SH-SY5Y (cell line): ENCODE results near the gene CEP350.

Source experiments
- GATA2 ChIP-seq: IDR thresholded peaks from 2 replicates; pipeline ENCODE4 v1.6.1; 2011; ENCODE audit warnings: mild to moderate bottlenecking, low read depth, low read length
- GATA3 ChIP-seq: IDR thresholded peaks from 2 replicates; pipeline ENCODE4 v1.6.1; 2011; ENCODE audit warnings: low read depth, mild to moderate bottlenecking, low read length, moderate library complexity

DNA sequence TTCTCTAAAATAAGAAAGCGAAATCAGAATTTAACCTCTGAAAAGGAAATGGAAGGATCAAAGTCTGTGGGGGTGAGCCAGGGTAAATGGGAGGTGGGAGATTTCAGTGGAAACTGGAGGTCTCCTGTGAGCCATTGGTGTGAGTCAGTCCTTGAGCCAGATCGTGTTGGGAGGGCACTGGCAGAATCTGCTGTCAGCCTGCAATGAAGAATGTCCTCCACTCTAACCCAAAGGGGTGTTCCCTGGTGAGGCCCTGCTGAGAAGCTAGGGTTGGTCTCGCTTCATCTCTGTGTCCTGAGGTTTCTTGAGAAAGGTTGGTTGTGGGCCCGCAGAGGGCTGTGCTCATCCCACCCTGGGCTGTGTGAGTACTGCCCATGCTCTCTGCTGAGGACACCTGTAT lies 202.5 kb downstream of the CEP350 start:
- TF ChIP-seq GATA3 (no peak), GATA2 (no peak)
